ENCODE data around the gene CFAP54.
A peak's percentile ranks its signal among the peaks of the same experiment; 100 is the strongest.

CFAP54 gene

GRCh38 chr12:96908423-96908675, 419.0 kb downstream of the CFAP54 start:
- DNase-seq (ENCODE audit: extremely low read depth, insufficient read length) = no peak
- no peaks in the 10 kb centered on the region for H3K27me3 ChIP-seq (replicated peaks; ENCODE audit: control insufficient read depth, insufficient read depth, low read length)
- no peaks in the 10 kb centered on the region; the same call in none of the 2 replicates for H3K36me3 ChIP-seq (ENCODE audit: control insufficient read depth, insufficient read depth, low read length)
- TF ChIP-seq, protein P1, sequence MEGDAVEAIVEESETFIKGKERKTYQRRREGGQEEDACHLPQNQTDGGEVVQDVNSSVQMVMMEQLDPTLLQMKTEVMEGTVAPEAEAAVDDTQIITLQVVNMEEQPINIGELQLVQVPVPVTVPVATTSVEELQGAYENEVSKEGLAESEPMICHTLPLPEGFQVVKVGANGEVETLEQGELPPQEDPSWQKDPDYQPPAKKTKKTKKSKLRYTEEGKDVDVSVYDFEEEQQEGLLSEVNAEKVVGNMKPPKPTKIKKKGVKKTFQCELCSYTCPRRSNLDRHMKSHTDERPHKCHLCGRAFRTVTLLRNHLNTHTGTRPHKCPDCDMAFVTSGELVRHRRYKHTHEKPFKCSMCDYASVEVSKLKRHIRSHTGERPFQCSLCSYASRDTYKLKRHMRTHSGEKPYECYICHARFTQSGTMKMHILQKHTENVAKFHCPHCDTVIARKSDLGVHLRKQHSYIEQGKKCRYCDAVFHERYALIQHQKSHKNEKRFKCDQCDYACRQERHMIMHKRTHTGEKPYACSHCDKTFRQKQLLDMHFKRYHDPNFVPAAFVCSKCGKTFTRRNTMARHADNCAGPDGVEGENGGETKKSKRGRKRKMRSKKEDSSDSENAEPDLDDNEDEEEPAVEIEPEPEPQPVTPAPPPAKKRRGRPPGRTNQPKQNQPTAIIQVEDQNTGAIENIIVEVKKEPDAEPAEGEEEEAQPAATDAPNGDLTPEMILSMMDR (IDR thresholded peaks at IDR 0.05; ENCODE audit: insufficient read depth, low read length, poor library complexity, severe bottlenecking) = no peak
- H3K4me3 ChIP-seq (replicated peaks; ENCODE audit: low read depth, low read length) = peak overlapping the region; percentile 81

GRCh38 chr12:96912261-96912660, 422.9 kb downstream of the CFAP54 start:
- no peak for DNase-seq (ENCODE audit: extremely low read depth, insufficient read length)
- no peak overlapping the region for H3K4me3 ChIP-seq (replicated peaks; ENCODE audit: low read depth, low read length)
- H3K36me3 ChIP-seq (ENCODE audit: control insufficient read depth, insufficient read depth, low read length) = no peaks in the 10 kb centered on the region; the same call in none of the 2 replicates
- no peaks in the 10 kb centered on the region for H3K27me3 ChIP-seq (replicated peaks; ENCODE audit: control insufficient read depth, insufficient read depth, low read length)
- TF ChIP-seq, protein P1 (IDR thresholded peaks at IDR 0.05; ENCODE audit: insufficient read depth, low read length, poor library complexity, severe bottlenecking) = no peak

DNA sequence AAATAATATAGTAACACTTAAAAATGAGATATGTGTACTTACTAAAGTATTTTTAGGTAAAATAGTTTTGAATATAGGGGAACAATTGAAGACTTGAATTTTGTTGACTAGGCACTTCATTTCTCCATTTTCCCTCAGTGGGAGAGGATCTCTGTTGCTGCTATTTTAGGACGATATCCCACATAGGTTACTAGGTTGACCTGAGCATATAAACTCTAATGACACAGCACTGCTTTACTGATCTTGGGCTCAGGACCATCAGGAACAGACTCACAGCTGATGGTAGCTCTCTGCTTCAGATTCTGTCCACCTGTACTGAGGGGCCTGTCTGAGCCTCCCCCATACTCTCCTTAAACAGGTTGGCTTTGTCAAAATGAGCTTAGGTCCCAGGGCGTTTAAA, 423.6 kb downstream of the CFAP54 start:
- TF ChIP-seq, protein P1 (IDR thresholded peaks at IDR 0.05; ENCODE audit: insufficient read depth, low read length, poor library complexity, severe bottlenecking) = no peak
- H3K4me3 ChIP-seq (replicated peaks; ENCODE audit: low read depth, low read length) = no peak overlapping the region
- H3K36me3 ChIP-seq (ENCODE audit: control insufficient read depth, insufficient read depth, low read length) = no peaks in the 10 kb centered on the region; the same call in none of the 2 replicates
- no peaks in the 10 kb centered on the region for H3K27me3 ChIP-seq (replicated peaks; ENCODE audit: control insufficient read depth, insufficient read depth, low read length)
- DNase-seq (ENCODE audit: extremely low read depth, insufficient read length) = no peak

- TF ChIP-seq, protein P1 (IDR thresholded peaks at IDR 0.05; ENCODE audit: insufficient read depth, low read length, poor library complexity, severe bottlenecking) = no peak
- peaks cover 1% of the 10 kb centered on the region; the same call in 1 of the 2 replicates for H3K36me3 ChIP-seq (ENCODE audit: control insufficient read depth, insufficient read depth, low read length)
- H3K27me3 ChIP-seq (replicated peaks; ENCODE audit: control insufficient read depth, insufficient read depth, low read length) = no peaks in the 10 kb centered on the region
- no peak overlapping the region for H3K4me3 ChIP-seq (replicated peaks; ENCODE audit: low read depth, low read length)
- no peak for DNase-seq (ENCODE audit: extremely low read depth, insufficient read length)
Measured at GRCh38 chr12:96919510-96920210, 430.3 kb downstream of the CFAP54 start.

Data from GM06990 (cell line).